ENCODE results near the gene CLIP2. TPM values are rescaled to one million over a fixed set of nuclear protein-coding genes. Genes with fewer than 3 reads are reported as not detected.

CLIP2 gene
- total and polyA plus RNA-seq, 2 of the 8 experiments (the other 6 are each of a cell fraction or from before 2014, with no cell fraction given): 8.3 to 41.5 TPM

- Histone ChIP-seq H3K4me3 (ENCODE audit: extremely low read depth in 1 of 4, insufficient read depth in 2 of 4, low read depth in 3 of 4, low read length in 4 of 4) (no peak overlapping the region), H2BK120ac (replicated peaks; ENCODE audit: low read depth, low read length) (no peak overlapping the region), H2BK12ac (ENCODE audit: low read depth, low read length) (no peak overlapping the region), H3K27me3 (replicated peaks in 1 of 4; ENCODE audit: control insufficient read depth in 3 of 4, extremely low read depth in 1 of 4, insufficient read depth in 3 of 4, low read length in 3 of 4) (no peaks in the 10 kb centered on the region), H4K8ac (ENCODE audit: extremely low read depth, insufficient read depth, low read length) (no peak overlapping the region), H3K9ac (replicated peaks in 1 of 4; ENCODE audit: extremely low read depth in 1 of 4, low read depth in 3 of 4, low read length in 3 of 4) (no peak overlapping the region), H2BK15ac (ENCODE audit: low read length) (no peak overlapping the region), H4K91ac (replicated peaks; ENCODE audit: insufficient read length, low read length) (no peak overlapping the region), H3K4ac (replicated peaks; ENCODE audit: insufficient read length, low read depth, low read length) (no peak overlapping the region), H3K4me1 (replicated peaks in 1 of 4; ENCODE audit: control insufficient read depth in 3 of 4, insufficient read depth in 4 of 4, low read length in 3 of 4) (no peaks in the 10 kb centered on the region), H3K4me2 (ENCODE audit: insufficient read depth in 1 of 2, low read depth in 2 of 2, low read length in 2 of 2) (no peak overlapping the region), H4K5ac (ENCODE audit: insufficient read length, low read depth, low read length) (no peak overlapping the region), H3K27ac (ENCODE audit: low read depth, low read length) (no peak overlapping the region), H3K9me3 (ENCODE audit: insufficient read depth in 2 of 2, low read depth in 1 of 2, low read length in 1 of 2) (no peaks in the 10 kb centered on the region), H2BK20ac (ENCODE audit: low read length) (no peak overlapping the region), H3K36me3 (ENCODE audit: control insufficient read depth in 2 of 4, insufficient read depth in 4 of 4, low read length in 3 of 4) (peaks cover 0 to 8% (median 1%) of the 10 kb centered on the region in 4 experiments; a peak in 4 of 8 replicates), H3K14ac (ENCODE audit: insufficient read length) (no peak overlapping the region), H2AFZ (ENCODE audit: low read length) (no peak overlapping the region), H3K79me1 (ENCODE audit: low read depth, low read length) (no peaks in the 10 kb centered on the region), H3K56ac (replicated peaks; ENCODE audit: insufficient read length, low read depth, low read length) (no peak overlapping the region), H4K20me1 (replicated peaks in 1 of 2; ENCODE audit: control insufficient read depth in 1 of 2, insufficient read depth in 2 of 2, low read length in 2 of 2) (no peaks in the 10 kb centered on the region), H3K18ac (ENCODE audit: extremely low read depth, low read length) (no peak overlapping the region), H3K23me2 (ENCODE audit: low read depth, low read length) (no peaks in the 10 kb centered on the region), H3K79me2 (ENCODE audit: control insufficient read depth in 1 of 2, insufficient read depth in 2 of 2, low read length in 2 of 2) (no peaks in the 10 kb centered on the region), H2AK5ac (ENCODE audit: low read depth, low read length) (no peak overlapping the region), H2BK5ac (ENCODE audit: low read depth, low read length) (no peak overlapping the region), H3K23ac (ENCODE audit: insufficient read length) (no peak overlapping the region)
- FAIRE-seq (no peak), DNase-seq (ENCODE audit: low read depth in 1 of 2, low spot score in 2 of 2) (no peak)
- CTCF ChIA-PET (ENCODE audit: partially characterized antibody): interaction anchor here (1.2 to 4.3 kb wide), 4 partner anchors 14 to 181 kb away, joined by 4 to 37 read pairs (median 6); no protein-coding TSS in a partner anchor
- POLR2A ChIA-PET (ENCODE audit: partially characterized antibody): no interaction called here
- 93% methylated on average over 9 of the region's 9 CpGs; no CpG with 5 or more reads in 1 of the 2 experiments for WGBS, 2 experiments (ENCODE audit: extremely low coverage in 1 of 2, insufficient coverage in 1 of 2, insufficient read length in 1 of 2, insufficient replicate concordance in 2 of 2, low coverage in 1 of 2, low lambda C conversion rate in 2 of 2, missing lambda C conversion rate in 1 of 2)
- TF ChIP-seq FOSL1 (IDR thresholded peaks at IDR 0.05; ENCODE audit: insufficient read depth, low read depth, low read length): no peak
- no peak for TF ChIP-seq NRF1 (IDR thresholded peaks at IDR 0.05; ENCODE audit: low read depth, low read length)
- TF ChIP-seq HDAC2 (IDR thresholded peaks at IDR 0.05; ENCODE audit: borderline replicate concordance in 1 of 2, low read depth in 2 of 2, low read length in 2 of 2): no peak
- no peak for TF ChIP-seq EP300 (IDR thresholded peaks at IDR 0.05; ENCODE audit: borderline replicate concordance in 1 of 2, low read depth in 2 of 2, low read length in 2 of 2)
- TF ChIP-seq GABPA (IDR thresholded peaks at IDR 0.05; ENCODE audit: borderline replicate concordance, insufficient read depth, low read length): no peak
- no peak for TF ChIP-seq CBX8 (IDR thresholded peaks at IDR 0.05; ENCODE audit: borderline replicate concordance, low read depth, low read length)
- TF ChIP-seq YY1 (IDR thresholded peaks at IDR 0.05; ENCODE audit: low read depth, low read length): no peak
- TF ChIP-seq TBP (IDR thresholded peaks at IDR 0.05; ENCODE audit: low read depth, low read length): no peak
- no peak for TF ChIP-seq HDAC6 (IDR thresholded peaks at IDR 0.05; ENCODE audit: low read depth, low read length)
- no peak for TF ChIP-seq PHF8 (conservative IDR thresholded peaks at IDR 0.05; ENCODE audit: low read depth, low read length)
- no peak for TF ChIP-seq KDM5A (IDR thresholded peaks at IDR 0.05; ENCODE audit: low read length)
- no peak for TF ChIP-seq RAD21 (IDR thresholded peaks at IDR 0.05 in 1 of 2, conservative IDR thresholded peaks at IDR 0.05 in 1 of 2; ENCODE audit: low read depth in 2 of 2, low read length in 2 of 2)
- TF ChIP-seq BCL11A (IDR thresholded peaks at IDR 0.05; ENCODE audit: low read depth in 2 of 2, low read length in 2 of 2): no peak
These were observed 98.4 kb downstream of the CLIP2 start for GRCh38 chr7:74387606-74388005.
